Measurements from ENCODE around the gene CCDC107.

Gene CCDC107

GRCh38 chr9:35708146-35708545, 50.1 kb downstream of the CCDC107 start:
- no peak for DNase-seq

GRCh38 chr9:35710818-35711500, 52.9 kb downstream of the CCDC107 start:
- no peak for DNase-seq
